ENCODE data around the gene DCDC2C.

The DCDC2C gene

DNA sequence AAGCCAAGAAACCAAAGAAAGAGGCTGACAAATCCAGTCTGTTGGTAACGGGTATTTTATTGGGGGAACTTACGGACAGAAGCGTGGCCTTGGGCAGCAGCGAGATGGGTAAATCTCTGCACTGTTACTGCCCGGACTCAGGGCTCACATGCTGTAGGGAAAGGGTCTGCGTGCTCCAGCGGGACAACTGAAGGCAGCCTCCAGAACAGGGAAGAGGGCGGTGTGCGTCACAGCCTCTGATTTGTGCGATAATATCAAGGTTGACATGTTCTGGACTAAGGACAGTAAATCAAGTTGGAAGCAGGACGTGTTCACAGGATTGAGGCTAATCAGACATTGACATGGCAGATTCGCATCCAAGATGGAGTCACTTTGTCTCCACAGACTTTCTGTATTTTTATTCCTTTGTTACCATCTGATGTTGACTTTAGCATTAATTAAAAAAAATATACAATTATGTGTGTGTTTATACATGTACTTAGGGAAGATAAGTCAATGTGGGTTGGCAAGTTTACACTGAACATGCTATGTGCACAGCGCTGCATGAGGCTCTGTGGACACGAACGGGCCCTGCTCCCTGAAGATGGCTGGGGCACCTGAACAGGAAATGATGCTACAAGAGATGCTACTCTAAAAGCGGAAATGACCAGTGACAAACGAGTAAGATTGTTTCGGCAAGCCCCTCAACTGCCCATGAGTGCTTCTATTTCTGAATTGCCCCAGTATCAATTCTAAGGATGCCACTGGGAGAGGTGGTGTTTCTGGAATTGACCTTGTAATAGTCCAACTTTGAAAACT, 22.6 kb upstream of the DCDC2C start:
- DNase-seq (ENCODE audit: low spot score): no peak
- no peaks in the 10 kb centered on the region for H3K4me1 Mint-ChIP-seq (ENCODE audit: low read depth)
- H3K27ac Mint-ChIP-seq: no peak overlapping the region
- H3K4me3 Mint-ChIP-seq: no peak overlapping the region
- H3K36me3 Mint-ChIP-seq (ENCODE audit: low read depth): no peaks in the 10 kb centered on the region
- H3K27me3 Mint-ChIP-seq (ENCODE audit: low read depth): no peaks in the 10 kb centered on the region
- H3K9me3 Mint-ChIP-seq: no peaks in the 10 kb centered on the region

- no peaks in the 10 kb centered on the region for H3K36me3 Mint-ChIP-seq (ENCODE audit: low read depth)
- no peak overlapping the region for H3K27ac Mint-ChIP-seq
- no peaks in the 10 kb centered on the region for H3K9me3 Mint-ChIP-seq
- H3K27me3 Mint-ChIP-seq (ENCODE audit: low read depth): no peaks in the 10 kb centered on the region
- no peak overlapping the region for H3K4me3 Mint-ChIP-seq
- H3K4me1 Mint-ChIP-seq (ENCODE audit: low read depth): no peaks in the 10 kb centered on the region
- no peak for DNase-seq (ENCODE audit: low spot score)
Measured at GRCh38 chr2:3681625-3682024, 21.8 kb upstream of the DCDC2C start.

DNA sequence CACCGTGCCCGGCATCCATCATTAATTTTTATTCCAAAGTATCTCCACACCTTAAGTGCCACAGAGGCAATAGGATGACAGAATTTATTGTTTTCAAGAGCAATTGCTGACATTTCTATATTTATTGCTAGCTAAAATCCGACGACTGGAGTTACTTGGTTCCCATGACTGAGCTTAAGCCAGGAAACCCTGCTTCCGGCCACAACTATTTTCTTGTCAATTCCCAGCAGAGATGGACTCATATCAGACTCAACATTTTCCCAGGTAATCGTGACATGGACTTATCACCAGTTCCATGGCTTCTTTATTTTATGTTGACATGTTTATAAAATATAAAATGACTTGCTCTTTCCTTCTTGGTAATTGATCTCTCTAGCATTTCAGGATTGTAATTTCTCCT, 20.6 kb upstream of the DCDC2C start:
- H3K4me1 Mint-ChIP-seq (ENCODE audit: low read depth): no peaks in the 10 kb centered on the region
- no peaks in the 10 kb centered on the region for H3K36me3 Mint-ChIP-seq (ENCODE audit: low read depth)
- H3K27ac Mint-ChIP-seq: no peak overlapping the region
- DNase-seq (ENCODE audit: low spot score): no peak
- H3K9me3 Mint-ChIP-seq: no peaks in the 10 kb centered on the region
- no peaks in the 10 kb centered on the region for H3K27me3 Mint-ChIP-seq (ENCODE audit: low read depth)
- H3K4me3 Mint-ChIP-seq: no peak overlapping the region

DNA sequence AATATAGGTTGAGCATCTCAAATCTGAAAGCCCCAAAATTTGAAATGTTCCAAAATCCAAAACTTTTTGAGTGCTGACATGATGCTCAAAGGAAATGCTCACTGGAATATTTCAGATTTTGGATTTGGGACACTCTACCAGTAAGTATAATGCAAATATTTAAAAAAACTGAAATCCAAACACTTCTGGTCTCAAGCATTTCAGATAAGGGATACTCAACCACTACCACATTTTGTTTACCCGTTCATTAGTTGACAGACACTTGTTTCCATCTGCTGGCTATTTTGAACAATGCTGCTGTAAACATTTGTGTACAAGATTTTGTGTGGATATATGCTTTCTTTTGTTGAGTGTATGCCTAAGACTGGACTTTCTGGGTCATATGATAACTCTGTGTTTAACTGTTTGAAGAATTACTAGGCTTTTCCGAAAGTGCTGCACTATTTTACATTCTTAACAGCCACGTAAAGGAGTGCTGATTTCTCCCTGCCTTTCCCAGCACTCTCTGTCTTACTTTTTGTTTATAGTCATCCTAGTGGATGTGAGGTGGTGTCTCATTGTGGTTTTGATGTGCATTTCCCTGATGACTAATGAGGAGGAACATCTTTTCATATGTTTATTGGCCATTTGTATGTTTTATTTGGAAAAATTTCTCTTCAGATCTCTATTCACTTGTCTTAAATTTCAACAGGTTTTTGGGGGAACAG, 19.5 kb upstream of the DCDC2C start:
- Mint-ChIP-seq H3K27me3 (ENCODE audit: low read depth) (no peaks in the 10 kb centered on the region), H3K27ac (no peak overlapping the region), H3K36me3 (ENCODE audit: low read depth) (no peaks in the 10 kb centered on the region), H3K4me3 (no peak overlapping the region), H3K4me1 (ENCODE audit: low read depth) (no peaks in the 10 kb centered on the region), H3K9me3 (no peaks in the 10 kb centered on the region)
- DNase-seq (ENCODE audit: low spot score): no peak

DNA sequence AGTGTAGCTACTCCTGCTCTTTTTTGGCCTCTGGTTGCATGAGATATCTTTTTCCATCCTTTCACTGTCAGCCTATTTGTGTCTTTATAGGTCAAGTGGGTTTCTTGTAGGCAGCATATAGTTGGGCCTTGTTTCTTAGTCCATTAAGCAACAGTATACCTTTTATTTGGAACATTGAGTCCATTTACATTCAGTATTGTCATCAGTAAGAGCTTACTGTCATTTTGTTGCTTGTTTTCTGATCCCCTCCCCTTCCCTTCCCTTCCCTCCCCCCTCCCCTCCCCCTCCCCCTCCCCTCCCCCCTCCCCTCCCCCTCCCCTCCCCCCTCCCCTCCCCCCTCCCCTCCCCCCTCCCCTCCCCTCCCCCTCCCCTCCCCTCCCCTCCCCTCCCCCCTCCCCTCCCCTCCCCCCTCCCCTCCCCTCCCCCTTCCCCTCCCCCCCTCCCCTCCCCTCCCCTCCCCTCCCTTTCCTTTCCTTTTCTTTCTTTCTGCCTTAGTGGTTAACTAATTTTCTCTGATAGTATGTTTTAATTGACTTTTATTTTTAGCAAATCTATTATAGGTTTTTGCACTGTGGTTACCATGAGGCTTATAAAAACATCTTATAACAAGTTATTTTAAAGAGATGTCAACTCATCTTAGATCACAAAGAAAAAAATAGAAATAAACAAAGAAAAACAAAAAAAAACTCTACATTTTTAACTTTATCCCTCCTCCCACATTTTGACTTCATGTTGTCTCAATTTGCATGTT, 13.2 kb upstream of the DCDC2C start:
- no peak for DNase-seq (ENCODE audit: low spot score)
- Mint-ChIP-seq H3K4me3 (no peak overlapping the region), H3K36me3 (ENCODE audit: low read depth) (no peaks in the 10 kb centered on the region), H3K27ac (no peak overlapping the region), H3K27me3 (ENCODE audit: low read depth) (peaks cover 6% of the 10 kb centered on the region), H3K4me1 (ENCODE audit: low read depth) (no peaks in the 10 kb centered on the region), H3K9me3 (no peaks in the 10 kb centered on the region)

DNA sequence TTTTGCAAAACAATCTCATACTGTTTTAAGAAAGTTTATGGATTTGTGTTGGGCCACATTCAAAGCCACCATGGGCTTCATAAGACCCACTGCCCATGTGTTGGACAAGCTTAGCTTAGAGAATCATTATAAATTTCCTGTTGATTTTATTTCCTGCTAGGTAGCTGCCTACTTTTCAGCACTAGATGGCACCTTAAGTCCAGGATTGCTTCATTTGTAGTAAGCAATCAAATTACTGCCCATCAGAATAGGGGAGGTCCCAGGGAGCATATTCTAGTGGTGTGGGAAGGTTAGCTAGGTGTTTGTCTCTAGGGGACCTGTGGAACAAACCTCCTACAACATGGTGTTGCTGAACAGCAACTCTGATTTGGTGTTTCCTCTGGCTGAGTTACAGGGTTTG, 11.0 kb upstream of the DCDC2C start:
- no peaks in the 10 kb centered on the region for H3K9me3 Mint-ChIP-seq
- H3K4me3 Mint-ChIP-seq: no peak overlapping the region
- no peak for DNase-seq (ENCODE audit: low spot score)
- H3K27me3 Mint-ChIP-seq (ENCODE audit: low read depth): peaks cover 9% of the 10 kb centered on the region
- no peak overlapping the region for H3K27ac Mint-ChIP-seq
- H3K36me3 Mint-ChIP-seq (ENCODE audit: low read depth): no peaks in the 10 kb centered on the region
- no peaks in the 10 kb centered on the region for H3K4me1 Mint-ChIP-seq (ENCODE audit: low read depth)

DNA sequence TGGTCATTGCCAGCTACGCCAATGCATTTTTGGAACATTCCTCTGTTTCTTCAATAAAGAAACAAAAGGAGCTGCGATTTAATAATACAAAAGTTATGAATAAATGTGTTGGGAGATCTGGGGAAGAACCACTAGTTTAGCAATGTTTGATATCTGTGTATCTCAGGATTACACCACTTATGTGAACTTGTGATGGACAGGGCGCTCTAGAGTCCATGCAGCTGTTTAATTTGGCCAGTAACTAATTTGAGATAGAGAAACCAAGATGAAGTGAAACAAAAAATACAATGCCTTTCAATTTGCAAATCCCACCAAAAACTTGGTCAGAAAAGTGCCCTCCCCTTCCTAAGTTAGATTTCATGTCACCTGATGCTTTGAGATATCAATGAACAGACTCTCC, 6.8 kb upstream of the DCDC2C start:
- no peak for DNase-seq (ENCODE audit: low spot score)
- H3K36me3 Mint-ChIP-seq (ENCODE audit: low read depth): no peaks in the 10 kb centered on the region
- no peaks in the 10 kb centered on the region for H3K4me1 Mint-ChIP-seq (ENCODE audit: low read depth)
- no peaks in the 10 kb centered on the region for H3K9me3 Mint-ChIP-seq
- no peak overlapping the region for H3K4me3 Mint-ChIP-seq
- peaks cover 5% of the 10 kb centered on the region for H3K27me3 Mint-ChIP-seq (ENCODE audit: low read depth)
- no peak overlapping the region for H3K27ac Mint-ChIP-seq

DNA sequence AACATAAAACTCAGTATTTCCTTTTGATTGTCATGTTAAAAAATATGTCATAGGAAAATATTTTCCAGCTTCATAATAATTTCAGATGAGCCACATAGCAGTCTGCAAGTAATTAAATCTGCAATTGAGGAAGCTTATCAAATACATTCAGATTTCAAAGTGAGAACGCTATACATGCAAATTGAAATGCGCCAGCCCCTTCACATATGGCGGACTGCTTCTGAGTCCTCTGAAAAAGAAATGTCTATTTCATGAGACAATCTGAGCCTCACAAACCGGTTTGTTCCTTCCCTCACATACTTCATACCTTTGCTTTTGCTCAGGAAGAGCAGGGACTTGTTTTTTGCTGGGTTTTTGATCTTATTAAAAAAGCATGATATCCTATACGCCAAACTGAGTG, 2.3 kb upstream of the DCDC2C start:
- no peak for DNase-seq (ENCODE audit: low spot score)
- H3K9me3 Mint-ChIP-seq: no peaks in the 10 kb centered on the region
- H3K27ac Mint-ChIP-seq: no peak overlapping the region
- no peak overlapping the region for H3K4me3 Mint-ChIP-seq
- no peaks in the 10 kb centered on the region for H3K4me1 Mint-ChIP-seq (ENCODE audit: low read depth)
- peaks cover 1% of the 10 kb centered on the region for H3K36me3 Mint-ChIP-seq (ENCODE audit: low read depth)
- H3K27me3 Mint-ChIP-seq (ENCODE audit: low read depth): peaks cover 16% of the 10 kb centered on the region

DNA sequence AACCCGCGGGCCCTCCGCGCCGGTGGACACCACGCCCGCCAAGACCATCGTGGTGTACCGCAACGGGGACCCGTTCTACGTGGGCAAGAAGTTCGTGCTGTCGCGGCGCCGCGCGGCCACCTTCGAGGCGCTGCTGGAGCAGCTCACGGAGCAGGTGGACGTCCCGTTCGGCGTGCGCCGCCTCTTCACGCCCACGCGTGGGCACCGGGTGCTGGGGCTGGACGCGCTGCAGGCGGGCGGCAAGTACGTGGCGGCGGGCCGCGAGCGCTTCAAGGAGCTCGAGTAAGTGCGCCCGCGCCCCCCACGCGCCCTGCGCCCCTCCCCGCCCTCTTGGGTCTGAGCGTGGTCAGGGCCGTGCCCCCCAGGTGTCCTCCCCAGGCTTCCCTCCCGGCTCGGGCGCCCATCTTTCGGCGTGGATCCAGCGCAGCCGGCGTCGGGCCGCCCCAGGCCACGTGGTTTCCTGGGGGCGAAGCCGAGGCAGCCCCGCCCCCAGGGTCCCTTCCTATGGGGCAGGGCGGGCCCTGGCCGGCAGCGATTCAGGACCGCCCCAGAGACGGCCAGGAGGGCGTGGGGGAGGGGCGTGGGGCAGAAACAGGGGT, 481 bp downstream of the DCDC2C start:
- Mint-ChIP-seq H3K27ac (no peak overlapping the region), H3K9me3 (no peaks in the 10 kb centered on the region), H3K4me3 (no peak overlapping the region), H3K27me3 (ENCODE audit: low read depth) (peaks cover 13% of the 10 kb centered on the region), H3K4me1 (ENCODE audit: low read depth) (no peaks in the 10 kb centered on the region), H3K36me3 (ENCODE audit: low read depth) (peaks cover 1% of the 10 kb centered on the region)
- DNase-seq (ENCODE audit: low spot score): no peak

DNA sequence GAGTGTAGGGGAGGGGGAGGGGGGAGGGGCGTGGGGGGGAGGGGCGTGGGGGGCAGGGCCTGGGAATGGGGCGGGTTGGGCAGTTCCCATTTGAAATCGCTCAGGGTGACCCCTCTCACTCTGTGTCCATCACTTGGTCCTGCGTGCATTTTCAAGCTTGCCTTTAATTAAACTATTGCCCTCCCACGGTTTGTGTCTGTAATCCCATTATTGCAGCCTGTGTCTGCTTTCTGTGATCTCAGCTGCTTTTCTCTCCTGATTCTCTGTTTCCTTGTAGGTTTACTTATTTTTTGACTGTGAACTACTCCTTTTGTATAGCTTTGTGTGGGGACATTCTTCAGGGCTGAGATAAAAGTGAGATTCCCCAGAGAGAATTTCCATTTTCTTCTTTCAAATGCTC, 1.3 kb downstream of the DCDC2C start:
- Mint-ChIP-seq H3K9me3 (no peaks in the 10 kb centered on the region), H3K4me1 (ENCODE audit: low read depth) (no peaks in the 10 kb centered on the region), H3K36me3 (ENCODE audit: low read depth) (peaks cover 1% of the 10 kb centered on the region), H3K4me3 (no peak overlapping the region), H3K27ac (no peak overlapping the region), H3K27me3 (ENCODE audit: low read depth) (peaks cover 13% of the 10 kb centered on the region)
- no peak for DNase-seq (ENCODE audit: low spot score)

GRCh38 chr2:3705782-3706181, 2.4 kb downstream of the DCDC2C start:
- H3K27ac Mint-ChIP-seq: no peak overlapping the region
- H3K9me3 Mint-ChIP-seq: no peaks in the 10 kb centered on the region
- DNase-seq (ENCODE audit: low spot score): no peak
- no peak overlapping the region for H3K4me3 Mint-ChIP-seq
- peaks cover 13% of the 10 kb centered on the region for H3K27me3 Mint-ChIP-seq (ENCODE audit: low read depth)
- H3K4me1 Mint-ChIP-seq (ENCODE audit: low read depth): no peaks in the 10 kb centered on the region
- H3K36me3 Mint-ChIP-seq (ENCODE audit: low read depth): peaks cover 1% of the 10 kb centered on the region

DNA sequence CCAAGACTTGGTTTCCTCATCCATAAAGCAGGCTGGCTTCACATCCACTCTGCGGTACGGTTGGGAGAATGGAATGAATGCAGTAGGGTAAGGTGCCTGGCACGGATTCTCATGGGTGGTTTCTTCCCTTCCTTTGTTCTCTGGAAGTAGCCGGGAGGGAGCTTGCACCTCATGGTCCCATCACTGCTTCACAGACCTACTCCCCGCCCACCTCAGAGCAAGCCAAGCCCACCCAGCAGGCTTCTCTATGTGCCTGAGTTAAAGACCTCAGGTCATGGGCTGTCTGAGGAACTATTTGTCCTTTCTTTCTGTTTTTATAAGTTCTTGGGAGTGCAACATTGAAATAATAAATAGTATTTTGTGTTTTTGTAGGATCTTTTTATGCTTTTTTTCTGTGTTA, 3.5 kb downstream of the DCDC2C start:
- H3K36me3 Mint-ChIP-seq (ENCODE audit: low read depth): peaks cover 1% of the 10 kb centered on the region
- H3K27me3 Mint-ChIP-seq (ENCODE audit: low read depth): peaks cover 13% of the 10 kb centered on the region
- no peak for DNase-seq (ENCODE audit: low spot score)
- no peak overlapping the region for H3K4me3 Mint-ChIP-seq
- H3K4me1 Mint-ChIP-seq (ENCODE audit: low read depth): no peaks in the 10 kb centered on the region
- H3K27ac Mint-ChIP-seq: no peak overlapping the region
- no peaks in the 10 kb centered on the region for H3K9me3 Mint-ChIP-seq

GRCh38 chr2:3708576-3708975, 5.2 kb downstream of the DCDC2C start:
- H3K36me3 Mint-ChIP-seq (ENCODE audit: low read depth): no peaks in the 10 kb centered on the region
- no peaks in the 10 kb centered on the region for H3K9me3 Mint-ChIP-seq
- H3K27me3 Mint-ChIP-seq (ENCODE audit: low read depth): peaks cover 7% of the 10 kb centered on the region
- H3K4me1 Mint-ChIP-seq (ENCODE audit: low read depth): no peaks in the 10 kb centered on the region
- DNase-seq (ENCODE audit: low spot score): no peak
- H3K4me3 Mint-ChIP-seq: no peak overlapping the region
- no peak overlapping the region for H3K27ac Mint-ChIP-seq

DNA sequence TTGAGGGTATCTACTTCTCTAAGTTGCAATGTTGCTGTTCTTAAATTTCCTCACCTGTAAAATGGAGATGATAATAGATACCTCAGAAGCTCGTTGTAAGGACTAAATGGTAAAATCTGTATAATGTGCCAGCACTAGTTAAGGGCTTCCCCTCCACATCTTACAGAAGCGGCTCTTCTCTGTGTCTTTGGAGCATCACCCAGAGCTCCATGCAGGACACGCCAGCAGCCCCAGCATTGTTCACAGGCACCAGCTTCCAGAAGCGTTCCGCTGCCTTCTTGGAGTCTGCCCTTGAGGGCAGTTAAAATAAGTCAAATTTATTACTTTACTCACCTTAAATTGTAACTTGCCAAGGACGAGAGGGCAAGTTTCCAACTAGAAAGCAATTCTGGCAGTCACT, 5.8 kb downstream of the DCDC2C start:
- H3K27ac Mint-ChIP-seq: no peak overlapping the region
- H3K9me3 Mint-ChIP-seq: no peaks in the 10 kb centered on the region
- no peaks in the 10 kb centered on the region for H3K4me1 Mint-ChIP-seq (ENCODE audit: low read depth)
- H3K36me3 Mint-ChIP-seq (ENCODE audit: low read depth): no peaks in the 10 kb centered on the region
- H3K27me3 Mint-ChIP-seq (ENCODE audit: low read depth): peaks cover 7% of the 10 kb centered on the region
- H3K4me3 Mint-ChIP-seq: no peak overlapping the region
- no peak for DNase-seq (ENCODE audit: low spot score)

All from T-helper 2 cell treated with Interferon-gamma antibody and Interleukin-4, amounts not matched to agents 5 μg/mL and 100 μg/mL, for 36 hours (primary cell).